ENCODE results near the gene TMPRSS12. TPM values are rescaled to one million over a fixed set of nuclear protein-coding genes. Genes with fewer than 3 reads are reported as not detected.

Gene TMPRSS12
- total and polyA plus RNA-seq, 9 of the 15 experiments (the other 6 are each of a cell fraction or from before 2014, with no cell fraction given): 0.04 TPM; not detected in 8

DNA sequence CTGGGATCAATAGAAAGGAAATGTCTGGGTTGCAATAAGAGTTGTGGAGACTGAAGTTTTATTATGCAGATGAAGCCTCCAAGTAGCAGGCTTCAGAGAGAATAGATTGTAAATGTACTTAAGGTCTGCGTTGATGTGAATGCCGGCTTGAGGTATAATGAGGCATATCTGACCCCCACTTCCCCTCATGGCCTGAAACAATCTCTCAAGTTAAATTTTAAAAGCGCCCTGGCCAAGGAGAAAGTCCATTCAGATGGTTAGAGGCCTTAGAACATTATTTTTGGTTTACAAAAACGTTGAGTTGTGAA is 81.4 kb downstream of the TMPRSS12 start (continued):
- TF ChIP-seq GABPA (tag; conservative IDR thresholded peaks at IDR 0.05; ENCODE audit: low read depth): peak; percentile 55; the same call in 1 of the 2 replicates
- TF ChIP-seq CUX1 (CRISPR knock-in tag; IDR thresholded peaks at IDR 0.05): peak; percentile 72; the same call in 1 of the 2 replicates
- no peak for TF ChIP-seq ZNF232 (CRISPR knock-in tag; IDR thresholded peaks at IDR 0.05)
- TF ChIP-seq, protein P1, sequence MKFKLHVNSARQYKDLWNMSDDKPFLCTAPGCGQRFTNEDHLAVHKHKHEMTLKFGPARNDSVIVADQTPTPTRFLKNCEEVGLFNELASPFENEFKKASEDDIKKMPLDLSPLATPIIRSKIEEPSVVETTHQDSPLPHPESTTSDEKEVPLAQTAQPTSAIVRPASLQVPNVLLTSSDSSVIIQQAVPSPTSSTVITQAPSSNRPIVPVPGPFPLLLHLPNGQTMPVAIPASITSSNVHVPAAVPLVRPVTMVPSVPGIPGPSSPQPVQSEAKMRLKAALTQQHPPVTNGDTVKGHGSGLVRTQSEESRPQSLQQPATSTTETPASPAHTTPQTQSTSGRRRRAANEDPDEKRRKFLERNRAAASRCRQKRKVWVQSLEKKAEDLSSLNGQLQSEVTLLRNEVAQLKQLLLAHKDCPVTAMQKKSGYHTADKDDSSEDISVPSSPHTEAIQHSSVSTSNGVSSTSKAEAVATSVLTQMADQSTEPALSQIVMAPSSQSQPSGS (CRISPR knock-in tag; IDR thresholded peaks at IDR 0.05): no peak
- no peak for TF ChIP-seq ZHX1 (conservative IDR thresholded peaks at IDR 0.05; ENCODE audit: low read length)
- peak in 1 of 2 experiments; percentile 40; a peak in 1 of 4 replicates for TF ChIP-seq TBL1XR1 (IDR thresholded peaks at IDR 0.05; ENCODE audit: low read length in 2 of 2)
- TF ChIP-seq PHF8 (IDR thresholded peaks at IDR 0.05; ENCODE audit: borderline replicate concordance, low read length): peak; percentile 27; the same call in 1 of the 2 replicates
- no peak for TF ChIP-seq CCAR2 (IDR thresholded peaks at IDR 0.05; ENCODE audit: low read depth, low read length)
- peak; percentile 29; the same call in 1 of the 2 replicates for TF ChIP-seq EP400 (IDR thresholded peaks at IDR 0.05)
- TF ChIP-seq FOXK1 (CRISPR knock-in tag; IDR thresholded peaks at IDR 0.05; ENCODE audit: borderline replicate concordance): no peak
- no peak for TF ChIP-seq ZMIZ1 (IDR thresholded peaks at IDR 0.05; ENCODE audit: low read depth in 2 of 2, low read length in 2 of 2)
